ENCODE results near the gene EPHA8. TPM values are rescaled to one million over a fixed set of nuclear protein-coding genes. Genes with fewer than 3 reads are reported as not detected.

The EPHA8 gene
- total and polyA plus RNA-seq, 9 of the 15 experiments (the other 6 are each of a cell fraction or from before 2014, with no cell fraction given), result not detected

DNA sequence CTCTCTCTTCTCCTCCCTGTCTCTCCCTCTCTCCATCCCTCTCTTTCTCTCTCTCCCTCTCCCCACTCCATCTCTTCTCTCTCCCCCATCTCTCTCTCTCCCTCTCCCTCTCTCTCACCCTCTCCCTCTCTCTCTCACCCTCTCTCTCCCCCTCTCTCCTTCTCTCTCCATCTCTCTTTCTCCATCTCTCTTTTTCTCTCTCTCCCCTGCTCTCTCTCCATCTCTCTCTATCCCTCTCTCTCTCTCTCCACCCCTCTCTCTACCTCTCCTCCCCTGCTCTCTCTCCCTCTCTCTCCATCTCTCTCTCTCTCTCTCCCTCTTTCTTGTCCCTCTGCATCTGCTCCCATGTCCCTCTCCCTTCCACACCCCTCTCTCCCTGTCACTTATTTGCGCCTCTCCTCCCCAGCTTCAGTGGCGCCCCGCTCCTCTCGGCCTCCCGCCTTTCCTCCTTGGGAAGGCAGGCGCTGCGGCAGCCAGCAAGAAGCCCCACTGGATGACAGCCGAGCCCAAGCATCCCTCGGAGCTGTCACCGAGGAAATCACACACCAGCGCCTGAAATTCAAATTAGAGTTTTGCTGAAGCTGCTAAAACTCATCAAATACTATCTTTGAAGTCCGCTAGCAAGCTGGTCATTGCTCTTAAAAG is 15.3 kb upstream of the EPHA8 start:
- no peaks in the 10 kb centered on the region for H3K9me1 ChIP-seq (ENCODE audit: control insufficient read depth, insufficient read depth, low read length)
- no peak for DNase-seq (ENCODE audit: extremely low read depth in 1 of 4, low spot score in 3 of 4)
- H3K27ac ChIP-seq (ENCODE audit: extremely low read depth, low read depth, low read length), result no peak overlapping the region
- ATAC-seq, result no peak
- POLR2A ChIA-PET, result no interaction called here
- no TSS peak for BruUV-seq (replicated peaks)
- H3K27me3 ChIP-seq (ENCODE audit: control insufficient read depth in 2 of 2, insufficient read depth in 2 of 2, low read length in 2 of 2), result peaks cover 70 to 95% of the 10 kb centered on the region in 2 experiments
- no peak for FAIRE-seq
- H2AFZ ChIP-seq (ENCODE audit: low read depth, low read length), result no peak overlapping the region
- WGBS (ENCODE audit: insufficient coverage, low coverage, missing lambda C conversion rate), result 2% methylated on average over 12 of the region's 12 CpGs
- intact Hi-C loops (cut with micrococcal nuclease) (loop anchor here (5.0 kb wide), 1 partner anchor 94 kb away; the partner anchor contains the start of gene C1QC), in situ Hi-C loops (cut with MboI) (no loop called here)
- H3K4me1 ChIP-seq (replicated peaks in 1 of 2; ENCODE audit: control insufficient read depth in 2 of 2, insufficient read depth in 2 of 2, low read length in 2 of 2), result peaks cover 0 to 5% of the 10 kb centered on the region in 2 experiments; a peak in 1 of 5 replicates
- CTCF ChIA-PET (ENCODE audit: low intra/inter-chr PET ratio), result no interaction called here
- TF ChIP-seq PATZ1 (CRISPR knock-in tag; IDR thresholded peaks at IDR 0.05; ENCODE audit: borderline replicate concordance) (no peak), LEF1 (IDR thresholded peaks at IDR 0.05) (no peak), ZNF316 (IDR thresholded peaks at IDR 0.05) (peak; percentile 2; the same call in 1 of the 2 replicates)
- H3K4me2 ChIP-seq (ENCODE audit: insufficient read depth, low read length), result no peak overlapping the region
- H3K79me2 ChIP-seq (ENCODE audit: control insufficient read depth, insufficient read depth, low read length), result no peaks in the 10 kb centered on the region
- H3K4me3 ChIP-seq, result no peak overlapping the region
- no peak overlapping the region for H3K9ac ChIP-seq (ENCODE audit: insufficient read depth in 1 of 2, low read depth in 2 of 2, low read length in 2 of 2)
- no peaks in the 10 kb centered on the region for H3K36me3 ChIP-seq (ENCODE audit: control insufficient read depth, insufficient read depth, low read length)
- H3K9me3 ChIP-seq (replicated peaks; ENCODE audit: control insufficient read depth, insufficient read depth, low read depth, low read length), result no peaks in the 10 kb centered on the region
- H4K20me1 ChIP-seq (replicated peaks; ENCODE audit: control insufficient read depth, insufficient read depth, low read length), result peaks cover 25% of the 10 kb centered on the region

Measured in K562 (cell line).